IMR-90 (cell line): ENCODE results near the gene PFKFB1. TPM values are rescaled to one million over a fixed set of nuclear protein-coding genes. Genes with fewer than 3 reads are reported as not detected.

Experiments
- ATAC-seq: fragments of 200-7000 bp; cut with Tn5 transposase; 2 replicates; pipeline ENCODE4 v1.9.1; 2020; ENCODE audit warnings: low read depth, mild to moderate bottlenecking, moderate library complexity
- BruUV-seq: library from RNA; stranded (reverse); fragments of 400-500 nt; replicated peaks from 2 replicates; lab custom pipeline; 2021; lab: Mats Ljungman, UMichigan
- CTCF ChIA-PET: fragments of 300-600 bp; formaldehyde crosslinking; extraction: SDS; loops from one replicate; lab custom pipeline; 2021; ENCODE audit warnings: antibody characterized with exemption; lab: Yijun Ruan, JAX
- POLR2A ChIA-PET: fragments of 300-600 bp; sonication (Branson Sonifier 250); formaldehyde crosslinking; loops from one replicate; lab custom pipeline; 2022; ENCODE audit warnings: antibody characterized with exemption; ENCODE audit not compliant: unreplicated experiment; lab: Charles Lee
- DNase-seq: peaks from one replicate; pipeline ENCODE4 v3.0.0; 2013
- H2AFZ ChIP-seq: replicated peaks from 2 replicates; pipeline ENCODE3; 2013; ENCODE audit warnings: low read length, mild to moderate bottlenecking; ENCODE audit not compliant: poor library complexity
- H2AK5ac ChIP-seq: 2 replicates; pipeline ENCODE4 v1.6.1; 2013; ENCODE audit warnings: low read depth, low read length, inconsistent platforms
- H2AK9ac ChIP-seq: replicated peaks from 2 replicates; pipeline ENCODE3; 2013; ENCODE audit warnings: mild to moderate bottlenecking, low read depth, low read length, moderate library complexity; ENCODE audit not compliant: poor library complexity
- H2BK120ac ChIP-seq: 2 replicates; pipeline ENCODE4 v1.6.1; 2013; ENCODE audit warnings: low read depth, low read length, inconsistent platforms
- H2BK15ac ChIP-seq: 3 replicates; pipeline ENCODE4 v1.6.1; 2013; ENCODE audit warnings: low read depth, low read length, inconsistent platforms
- H2BK20ac ChIP-seq: 2 replicates; pipeline ENCODE4 v1.6.1; 2013; ENCODE audit warnings: low read depth, mild to moderate bottlenecking, inconsistent platforms, low read length, moderate library complexity
- H2BK5ac ChIP-seq: 2 replicates; pipeline ENCODE4 v1.6.1; 2013; ENCODE audit warnings: mild to moderate bottlenecking, low read depth, low read length, inconsistent platforms; ENCODE audit not compliant: poor library complexity, severe bottlenecking
- H3K14ac ChIP-seq: replicated peaks from 2 replicates; pipeline ENCODE4 v1.6.1; 2013; ENCODE audit warnings: low read depth, low read length, inconsistent platforms
- H3K18ac ChIP-seq: 2 replicates; pipeline ENCODE4 v1.6.1; 2013; ENCODE audit warnings: low read depth, low read length, control low read depth
- H3K23ac ChIP-seq: 2 replicates; pipeline ENCODE4 v1.6.1; 2013; ENCODE audit warnings: low read depth, low read length, inconsistent platforms
- H3K27ac ChIP-seq: 2 replicates; pipeline ENCODE4 v1.5.1; 2013; ENCODE audit warnings: mild to moderate bottlenecking, control low read depth, low read length; ENCODE audit not compliant: insufficient read depth
- H3K27me3 ChIP-seq: 2 replicates; pipeline ENCODE4 v1.6.1; 2013; ENCODE audit warnings: low read length; ENCODE audit not compliant: control insufficient read depth, insufficient read depth
- H3K36me3 ChIP-seq: 2 replicates; pipeline ENCODE4 v1.6.1; 2013; ENCODE audit warnings: low read length, mixed read lengths; ENCODE audit not compliant: control insufficient read depth, insufficient read depth
- H3K4ac ChIP-seq: 2 replicates; pipeline ENCODE4 v1.6.1; 2013; ENCODE audit warnings: low read depth, low read length, inconsistent platforms
- H3K4me1 ChIP-seq: 2 replicates; pipeline ENCODE4 v1.6.1; 2013; ENCODE audit warnings: low read length, mixed read lengths; ENCODE audit not compliant: control insufficient read depth, insufficient read depth
- H3K4me2 ChIP-seq: 2 replicates; pipeline ENCODE4 v1.6.1; 2013; ENCODE audit warnings: low read depth, mild to moderate bottlenecking, control low read depth, low read length, moderate library complexity
- H3K4me3 ChIP-seq: 2 replicates; pipeline ENCODE4 v1.5.1; 2013; ENCODE audit warnings: low read depth, mild to moderate bottlenecking, control low read depth, low read length, moderate library complexity; ENCODE audit not compliant: insufficient read depth
- H3K56ac ChIP-seq: 2 replicates; pipeline ENCODE4 v1.6.1; 2013; ENCODE audit warnings: low read length, inconsistent platforms; ENCODE audit not compliant: insufficient read depth; ENCODE audit errors: extremely low read depth
- H3K79me1 ChIP-seq, 2 experiments: 2 replicates each; pipeline ENCODE4 v1.6.1; 2013; ENCODE audit warnings: low read length in 2 of 2, inconsistent platforms in 1 of 2, low read depth in 1 of 2
- H3K9ac ChIP-seq: 2 replicates; pipeline ENCODE4 v1.6.1; 2013; ENCODE audit warnings: low read depth, low read length, control low read depth
- H3K9me1 ChIP-seq: 2 replicates; pipeline ENCODE4 v1.6.1; 2013; ENCODE audit warnings: low read length, inconsistent platforms; ENCODE audit not compliant: insufficient read depth
- H3K9me3 ChIP-seq: 2 replicates; pipeline ENCODE4 v1.6.1; 2013; ENCODE audit warnings: low read length; ENCODE audit not compliant: control insufficient read depth, insufficient read depth
- H4K20me1 ChIP-seq: 2 replicates; pipeline ENCODE4 v1.6.1; 2013; ENCODE audit warnings: low read length, inconsistent platforms; ENCODE audit not compliant: insufficient read depth
- H4K5ac ChIP-seq: 2 replicates; pipeline ENCODE4 v1.6.1; 2013; ENCODE audit warnings: mild to moderate bottlenecking, low read depth, low read length, control low read depth
- H4K8ac ChIP-seq, 2 experiments: 2 replicates each; pipeline ENCODE4 v1.6.1; 2013; ENCODE audit warnings: low read depth in 2 of 2, low read length in 2 of 2, control low read depth in 1 of 2, inconsistent platforms in 1 of 2
- H4K91ac ChIP-seq: 2 replicates; pipeline ENCODE4 v1.6.1; 2013; ENCODE audit warnings: low read depth, low read length, inconsistent platforms; ENCODE audit not compliant: insufficient read depth
- CEBPB ChIP-seq: IDR thresholded peaks from 2 replicates; pipeline ENCODE4 v1.6.1; 2012; ENCODE audit warnings: low read depth, low read length, improper control_type of control experiment
- CHD1 ChIP-seq: IDR thresholded peaks from 2 replicates; pipeline ENCODE4 v1.6.1; 2012; ENCODE audit warnings: low read depth, low read length, improper control_type of control experiment
- CTCF ChIP-seq: conservative IDR thresholded peaks from 2 replicates; pipeline ENCODE4 v1.5.1; 2012; ENCODE audit warnings: mild to moderate bottlenecking, low read depth, low read length, improper control_type of control experiment
- ELK1 ChIP-seq: fragments of 150-350 bp; IDR thresholded peaks from 2 replicates; pipeline ENCODE4 v1.6.1; 2016; ENCODE audit warnings: low read depth, mild to moderate bottlenecking, low read length, moderate library complexity, borderline replicate concordance
- FOS ChIP-seq: fragments of 150-350 bp; IDR thresholded peaks from 2 replicates; pipeline ENCODE4 v1.6.1; 2016; ENCODE audit warnings: low read depth, low read length
- MAZ ChIP-seq: IDR thresholded peaks from 2 replicates; pipeline ENCODE4 v1.6.1; 2012; ENCODE audit warnings: low read depth, mild to moderate bottlenecking, low read length, improper control_type of control experiment, moderate library complexity, borderline replicate concordance
- MXI1 ChIP-seq: IDR thresholded peaks from 2 replicates; pipeline ENCODE4 v1.6.1; 2012; ENCODE audit warnings: low read depth, mild to moderate bottlenecking, low read length, moderate library complexity, borderline replicate concordance
- NFE2L2 ChIP-seq: fragments of 150-350 bp; IDR thresholded peaks from 2 replicates; pipeline ENCODE4 v1.6.1; 2016; ENCODE audit warnings: low read depth, mild to moderate bottlenecking, low read length
- POLR2A ChIP-seq: IDR thresholded peaks from 2 replicates; pipeline ENCODE4 v1.6.1; 2012; ENCODE audit warnings: mild to moderate bottlenecking, low read depth, low read length
- RAD21 ChIP-seq: IDR thresholded peaks from 2 replicates; pipeline ENCODE4 v1.6.1; 2012; ENCODE audit warnings: low read length, improper control_type of control experiment
- RCOR1 ChIP-seq: IDR thresholded peaks from 2 replicates; pipeline ENCODE4 v1.6.1; 2012; ENCODE audit warnings: mild to moderate bottlenecking, low read length, improper control_type of control experiment; ENCODE audit not compliant: insufficient replicate concordance
- RFX5 ChIP-seq: IDR thresholded peaks from 2 replicates; pipeline ENCODE4 v1.8.0; 2012; ENCODE audit warnings: low read depth, mild to moderate bottlenecking, low read length, moderate library complexity
- USF2 ChIP-seq: fragments of 150-350 bp; IDR thresholded peaks from 2 replicates; pipeline ENCODE4 v1.6.1; 2017; ENCODE audit warnings: mild to moderate bottlenecking, antibody characterized with exemption, low read length, low read depth
- WGBS, 2 experiments: methylation state at CpG; one replicate each; pipeline versions ENCODE4 v1.1.5 to v1.1.7; 2013; ENCODE audit warnings: missing lambda C conversion rate in 2 of 2; ENCODE audit not compliant: insufficient read length in 1 of 2; ENCODE audit errors: extremely low coverage in 2 of 2; 5-methylcytosine and 5-hydroxymethylcytosine counted together
- dilution Hi-C: fragments of 300-500 bp; cut with HindIII; formaldehyde crosslinking; loops from one replicate; pipeline ENCODE4 v1.14.3; 2018; ENCODE audit warnings: low sequenced_read_pairs; ENCODE audit not compliant: unreplicated experiment
- in situ Hi-C: fragments of 300-500 bp; cut with MboI; formaldehyde crosslinking; loops from 3 replicates; pipeline ENCODE4 v1.14.3; 2019; ENCODE audit warnings: low sequenced_read_pairs, inconsistent platforms, mixed read lengths
- intact Hi-C: fragments of 100-400 bp; cut with micrococcal nuclease; formaldehyde crosslinking; loops from 2 replicates; pipeline ENCODE4 v1.10.0; 2022
- polyA plus RNA-seq, 3 experiments: library from polyadenylated mRNA; depleted of rRNA; stranded (reverse); fragments of >200 nt; gene quantifications; 2 replicates each; pipeline ENCODE4 v1.2.3, GENCODE V29; 2012; ENCODE audit warnings: low replicate concordance in 1 of 3
- total RNA-seq: library from RNA; depleted of rRNA; stranded (reverse); fragments of >200 nt; gene quantifications from 2 replicates; pipeline ENCODE4 v1.2.3, GENCODE V29; 2012

The PFKFB1 gene
- total and polyA plus RNA-seq, 2 of the 4 experiments (the other 2 are of a cell fraction) = under 0.01 to 0.15 TPM

- H4K5ac ChIP-seq = no peak overlapping the region
- H3K4me3 ChIP-seq = no peak overlapping the region
- H2BK5ac ChIP-seq = no peak overlapping the region
- no peak overlapping the region for H3K56ac ChIP-seq
- H2BK15ac ChIP-seq = no peak overlapping the region
- H3K4me2 ChIP-seq = no peak overlapping the region
- no peak overlapping the region for H4K91ac ChIP-seq
- no peak overlapping the region for H3K4ac ChIP-seq
- H3K79me1 ChIP-seq = no peaks in the 10 kb centered on the region
- H3K23ac ChIP-seq = no peak overlapping the region
- ChIA-PET POLR2A (no interaction called here), CTCF (no interaction called here)
- no peak overlapping the region for H2AK5ac ChIP-seq
- no peaks in the 10 kb centered on the region for H3K9me3 ChIP-seq
- no peaks in the 10 kb centered on the region; the same call in 1 of the 2 replicates for H4K20me1 ChIP-seq
- no peaks in the 10 kb centered on the region for H3K9me1 ChIP-seq
- H2BK120ac ChIP-seq = no peak overlapping the region
- no peaks in the 10 kb centered on the region for H3K4me1 ChIP-seq
- no peak overlapping the region for H2AFZ ChIP-seq
- WGBS, 2 experiments = 60% methylated on average over 2 of the region's 6 CpGs; no CpG with 5 or more reads in 1 of the 2 experiments
- no peak overlapping the region for H3K18ac ChIP-seq
- H3K27me3 ChIP-seq = 0 out of 2 replicates have a peak, but pooled peaks cover 2% of the 10 kb centered on the region
- H2AK9ac ChIP-seq = no peak overlapping the region
- H2BK20ac ChIP-seq = no peak overlapping the region
- peaks cover 14% of the 10 kb centered on the region for H3K36me3 ChIP-seq
- in situ Hi-C loops = no loop called here
- dilution Hi-C loops = no loop called here
- no peak for TF ChIP-seq MXI1
- TF ChIP-seq MAZ = no peak
- no peak for TF ChIP-seq RAD21
- no peak for TF ChIP-seq RFX5
- no peak for TF ChIP-seq ELK1
- TF ChIP-seq CHD1 = no peak
- no peak for TF ChIP-seq USF2
- no peak for TF ChIP-seq POLR2A
- TF ChIP-seq CTCF = no peak
- no peak for TF ChIP-seq FOS
- TF ChIP-seq CEBPB = no peak
- TF ChIP-seq RCOR1 = no peak
- no peak for TF ChIP-seq NFE2L2
- H4K8ac ChIP-seq = no peak overlapping the region
- no peak for ATAC-seq
- H3K9ac ChIP-seq = no peak overlapping the region
- no peak for DNase-seq
- no peak overlapping the region for H3K14ac ChIP-seq
- intact Hi-C loops = no loop called here
- H3K27ac ChIP-seq = no peak overlapping the region
- no TSS peak for BruUV-seq
These were observed 59.9 kb downstream of the PFKFB1 start for GRCh38 chrX:54934058-54934457.
